Measurements from ENCODE around the gene KRT16.

GRCh38 chr17:41635121-41636097 is 22.8 kb upstream of the KRT16 start:
- TF ChIP-seq, protein P1, sequence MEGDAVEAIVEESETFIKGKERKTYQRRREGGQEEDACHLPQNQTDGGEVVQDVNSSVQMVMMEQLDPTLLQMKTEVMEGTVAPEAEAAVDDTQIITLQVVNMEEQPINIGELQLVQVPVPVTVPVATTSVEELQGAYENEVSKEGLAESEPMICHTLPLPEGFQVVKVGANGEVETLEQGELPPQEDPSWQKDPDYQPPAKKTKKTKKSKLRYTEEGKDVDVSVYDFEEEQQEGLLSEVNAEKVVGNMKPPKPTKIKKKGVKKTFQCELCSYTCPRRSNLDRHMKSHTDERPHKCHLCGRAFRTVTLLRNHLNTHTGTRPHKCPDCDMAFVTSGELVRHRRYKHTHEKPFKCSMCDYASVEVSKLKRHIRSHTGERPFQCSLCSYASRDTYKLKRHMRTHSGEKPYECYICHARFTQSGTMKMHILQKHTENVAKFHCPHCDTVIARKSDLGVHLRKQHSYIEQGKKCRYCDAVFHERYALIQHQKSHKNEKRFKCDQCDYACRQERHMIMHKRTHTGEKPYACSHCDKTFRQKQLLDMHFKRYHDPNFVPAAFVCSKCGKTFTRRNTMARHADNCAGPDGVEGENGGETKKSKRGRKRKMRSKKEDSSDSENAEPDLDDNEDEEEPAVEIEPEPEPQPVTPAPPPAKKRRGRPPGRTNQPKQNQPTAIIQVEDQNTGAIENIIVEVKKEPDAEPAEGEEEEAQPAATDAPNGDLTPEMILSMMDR (IDR thresholded peaks at IDR 0.05; ENCODE audit: insufficient read depth, low read depth, low read length): no peak
- TF ChIP-seq EZH2 (IDR thresholded peaks at IDR 0.05; ENCODE audit: insufficient read depth, low read length): no peak
